SU-DHL-6 (cell line): ENCODE data around the gene BTBD9.

Experiments
- H2AFZ ChIP-seq: fragments of 200-600 bp; sonication (generic); 2 replicates; pipeline ENCODE4 v1.6.1; 2014; ENCODE audit warnings: low read depth, mild to moderate bottlenecking, moderate library complexity, mixed read lengths, antibody characterized with exemption, low read length; ENCODE audit not compliant: severe bottlenecking
- H3F3A ChIP-seq: fragments of 200-600 bp; shearing (Covaris generic); 2 replicates; pipeline ENCODE4 v1.6.0; 2016; ENCODE audit warnings: antibody characterized with exemption, mild to moderate bottlenecking; ENCODE audit not compliant: insufficient read depth
- H3K27ac ChIP-seq: fragments of 200-600 bp; sonication (generic); 2 replicates; pipeline ENCODE4 v1.5.1; 2016; ENCODE audit warnings: low read depth, mild to moderate bottlenecking, low read length, moderate library complexity, mixed read lengths
- H3K27me3 ChIP-seq: fragments of 200-600 bp; sonication (generic), shearing (Covaris generic); 2 replicates; pipeline ENCODE4 v1.6.0; 2014; ENCODE audit warnings: mild to moderate bottlenecking, low read length
- H3K36me3 ChIP-seq: fragments of 200-600 bp; sonication (generic); 2 replicates; pipeline ENCODE4 v1.6.1; 2014; ENCODE audit warnings: mild to moderate bottlenecking, low read length, mixed read lengths
- H3K4me2 ChIP-seq: fragments of 300-600, 200-600 bp; shearing (Covaris generic), sonication (generic); 2 replicates; pipeline ENCODE4 v1.6.0; 2014; ENCODE audit warnings: low read length, low read depth, mild to moderate bottlenecking; ENCODE audit not compliant: poor library complexity, severe bottlenecking
- H3K4me3 ChIP-seq: fragments of 200-600 bp; sonication (generic); 2 replicates; pipeline ENCODE4 v1.5.1; 2014; ENCODE audit warnings: antibody characterized with exemption, low read length, mild to moderate bottlenecking, mixed read lengths; ENCODE audit not compliant: insufficient read depth, poor library complexity, severe bottlenecking
- H3K79me2 ChIP-seq: fragments of 200-600 bp; sonication (generic); 2 replicates; pipeline ENCODE4 v1.6.1; 2014; ENCODE audit warnings: mild to moderate bottlenecking, low read length, moderate library complexity; ENCODE audit not compliant: insufficient read depth
- H3K9ac ChIP-seq: fragments of 200-600 bp; sonication (generic); 2 replicates; pipeline ENCODE4 v1.7.0; 2014; ENCODE audit warnings: mild to moderate bottlenecking, low read length
- H3K9me2 ChIP-seq: fragments of 200-600 bp; sonication (generic); replicated peaks from 2 replicates; pipeline ENCODE4 v1.6.1; 2014; ENCODE audit warnings: low read length; ENCODE audit not compliant: insufficient read depth
- H3K9me3 ChIP-seq: fragments of 200-600 bp; sonication (generic); 2 replicates; pipeline ENCODE4 v1.6.1; 2014; ENCODE audit warnings: low read length, mixed read lengths; ENCODE audit not compliant: insufficient read depth
- H4K20me1 ChIP-seq: fragments of 200-600 bp; sonication (generic); 2 replicates; pipeline ENCODE4 v1.6.1; 2014; ENCODE audit warnings: low read depth, mild to moderate bottlenecking, antibody characterized with exemption, low read length, moderate library complexity, mixed read lengths
- CTCF ChIP-seq: fragments of 200-600 bp; sonication (generic); IDR thresholded peaks from one replicate; pipeline ENCODE4 v1.5.1; 2017; ENCODE audit warnings: antibody characterized with exemption, mild to moderate bottlenecking, low read length, moderate library complexity; ENCODE audit not compliant: insufficient read depth, poor library complexity, severe bottlenecking
- EZH2phosphoT487 ChIP-seq: fragments of 200-600 bp; sonication (generic), shearing (Covaris generic); conservative IDR thresholded peaks from 2 replicates; pipeline ENCODE4 v1.6.1; 2018; ENCODE audit warnings: mild to moderate bottlenecking, antibody characterized with exemption, low read length, moderate library complexity, mixed read lengths

Gene BTBD9

GRCh38 chr6:38564301-38564700 is 75.4 kb downstream of the BTBD9 start:
- TF ChIP-seq CTCF (no peak), EZH2phosphoT487 (no peak)
- no peak overlapping the region for H3K4me3 ChIP-seq

GRCh38 chr6:38555606-38556005 is 84.1 kb downstream of the BTBD9 start:
- Histone ChIP-seq H3K4me3 (no peak overlapping the region), H3K9me2 (no peaks in the 10 kb centered on the region), H3K9me3 (no peaks in the 10 kb centered on the region), H3K27me3 (no peaks in the 10 kb centered on the region), H3K27ac (no peak overlapping the region), H2AFZ (no peak overlapping the region), H4K20me1 (no peaks in the 10 kb centered on the region), H3F3A (no peaks in the 10 kb centered on the region), H3K4me2 (no peak overlapping the region), H3K9ac (no peak overlapping the region), H3K79me2 (no peaks in the 10 kb centered on the region), H3K36me3 (no peaks in the 10 kb centered on the region)
- no peak for TF ChIP-seq CTCF
- no peak for TF ChIP-seq EZH2phosphoT487

More at GRCh38 chr6:38564301-38564700, 75.4 kb downstream of the BTBD9 start:
- H3K9me2 ChIP-seq = no peaks in the 10 kb centered on the region
- no peaks in the 10 kb centered on the region for H3K27me3 ChIP-seq
- no peaks in the 10 kb centered on the region for H3K9me3 ChIP-seq
- H4K20me1 ChIP-seq = no peaks in the 10 kb centered on the region; the same call in 1 of the 2 replicates
- H2AFZ ChIP-seq = no peak overlapping the region
- H3K36me3 ChIP-seq = no peaks in the 10 kb centered on the region
- H3K27ac ChIP-seq = no peak overlapping the region
- H3K4me2 ChIP-seq = no peak overlapping the region
- no peak overlapping the region for H3K9ac ChIP-seq
- H3K79me2 ChIP-seq = no peaks in the 10 kb centered on the region
- H3F3A ChIP-seq = no peaks in the 10 kb centered on the region

GRCh38 chr6:38554700-38555413 is 84.9 kb downstream of the BTBD9 start:
- H3K9me2 ChIP-seq = no peaks in the 10 kb centered on the region
- H3K4me3 ChIP-seq = no peak overlapping the region
- no peaks in the 10 kb centered on the region for H3K27me3 ChIP-seq
- no peak overlapping the region for H3K27ac ChIP-seq
- no peak overlapping the region for H2AFZ ChIP-seq
- TF ChIP-seq EZH2phosphoT487 = no peak
- TF ChIP-seq CTCF = no peak
- H3K4me2 ChIP-seq = no peak overlapping the region
- H4K20me1 ChIP-seq = no peaks in the 10 kb centered on the region
- H3K9ac ChIP-seq = no peak overlapping the region
- H3F3A ChIP-seq = no peaks in the 10 kb centered on the region
- H3K9me3 ChIP-seq = no peaks in the 10 kb centered on the region
- no peaks in the 10 kb centered on the region for H3K79me2 ChIP-seq
- H3K36me3 ChIP-seq = no peaks in the 10 kb centered on the region
